HepG2 (cell line): Measurements from ENCODE around the gene CDH13. TPM values are rescaled to one million over a fixed set of nuclear protein-coding genes. Genes with fewer than 3 reads are reported as not detected.

Source experiments
- ATAC-seq: fragments of 200-7000 bp; cut with Tn5 transposase; 3 replicates; pipeline ENCODE4 v1.9.1; 2020; ENCODE audit warnings: mild to moderate bottlenecking, moderate library complexity
- BruUV-seq: library from RNA; stranded (reverse); fragments of 400-500 nt; replicated peaks from 2 replicates; lab custom pipeline; 2021; lab: Mats Ljungman, UMichigan
- CTCF ChIA-PET: fragments of 300-600 bp; formaldehyde crosslinking; extraction: SDS; loops from one replicate; lab custom pipeline; 2021; ENCODE audit warnings: low total read pairs, inconsistent platforms, low intra/inter-chr PET ratio; lab: Yijun Ruan, JAX
- POLR2A ChIA-PET: fragments of 350-600 bp; sonication (Branson Sonifier 250); formaldehyde crosslinking; loops from one replicate; lab custom pipeline; 2020; ENCODE audit warnings: antibody characterized with exemption, inconsistent platforms; lab: Yijun Ruan, JAX
- DNase-seq: peaks from one replicate; pipeline ENCODE4 v3.0.0-alpha.2; 2015; ENCODE audit warnings: low spot score
- FAIRE-seq: peaks from 3 replicates; lab custom pipeline; 2011; peaks lifted over from hg19 to GRCh38; lab: Jason Lieb, UNC
- H2AFZ ChIP-seq: one replicate; pipeline ENCODE4 v1.6.1; 2011; ENCODE audit warnings: low read length, inconsistent platforms
- H3K27ac ChIP-seq: fragments of 300-600 bp; 3 replicates; pipeline ENCODE4 v1.8.0; 2011; ENCODE audit warnings: mixed run types, mild to moderate bottlenecking, mixed read lengths, low read length, inconsistent platforms; ENCODE audit not compliant: insufficient read depth; ENCODE audit errors: extremely low read length
- H3K27me3 ChIP-seq, 2 experiments: fragments of 200-600 bp in 1 of 2; 2 replicates in 1 of 2; 3 replicates in 1 of 2; pipeline versions ENCODE4 v1.6.0 to v1.8.0; 2011; ENCODE audit warnings: low read length in 2 of 2, mild to moderate bottlenecking in 2 of 2, moderate library complexity in 2 of 2, inconsistent platforms in 1 of 2; ENCODE audit not compliant: insufficient read depth in 2 of 2, control insufficient read depth in 1 of 2
- H3K36me3 ChIP-seq, 2 experiments: fragments of 200-600 bp in 1 of 2; replicated peaks in 1 of 2; 2 replicates in 1 of 2; 3 replicates in 1 of 2; pipeline versions ENCODE4 v1.5.1 to v1.8.0; 2011; ENCODE audit warnings: low read length in 2 of 2, inconsistent platforms in 1 of 2; ENCODE audit not compliant: insufficient read depth in 2 of 2, control insufficient read depth in 1 of 2
- H3K4me1 ChIP-seq: 2 replicates; pipeline ENCODE4 v1.5.1; 2012; ENCODE audit warnings: low read length, inconsistent platforms; ENCODE audit not compliant: insufficient read depth
- H3K4me2 ChIP-seq: 2 replicates; pipeline ENCODE4 v1.6.0; 2011; ENCODE audit warnings: low read depth, low read length, inconsistent platforms
- H3K4me3 ChIP-seq, 3 experiments: fragments of 200-600 bp in 1 of 3; sonication (generic), shearing (Covaris generic) in 1 of 3; replicated peaks in 1 of 3; 2 replicates each; pipeline ENCODE4 v1.5.1; 2011 to 2016; ENCODE audit warnings: low read length in 3 of 3, inconsistent platforms in 2 of 3, low read depth in 2 of 3, mild to moderate bottlenecking in 2 of 3, control low read depth in 1 of 3, mixed read lengths in 1 of 3; ENCODE audit not compliant: insufficient read depth in 1 of 3
- H3K79me2 ChIP-seq: one replicate; pipeline ENCODE4 v1.6.1; 2011; ENCODE audit warnings: low read length, inconsistent platforms; ENCODE audit not compliant: insufficient read depth
- H3K9ac ChIP-seq: 2 replicates; pipeline ENCODE4 v1.6.0; 2011; ENCODE audit warnings: mild to moderate bottlenecking, low read depth, low read length, inconsistent platforms; ENCODE audit not compliant: insufficient read depth
- H3K9me3 ChIP-seq: 2 replicates; pipeline ENCODE4 v1.5.1; 2012; ENCODE audit warnings: mild to moderate bottlenecking, low read length
- H4K20me1 ChIP-seq: 2 replicates; pipeline ENCODE4 v1.6.0; 2011; ENCODE audit warnings: inconsistent platforms, mild to moderate bottlenecking, low read length, moderate library complexity; ENCODE audit not compliant: insufficient read depth
- ARNT ChIP-seq: fragments of 450-650 bp; IDR thresholded peaks from 2 replicates; pipeline ENCODE4 v1.6.1; 2017
- ESRRA ChIP-seq: sonication (generic); formaldehyde crosslinking; IDR thresholded peaks from 2 replicates; pipeline ENCODE4 v1.5.1; 2020; ENCODE audit warnings: mild to moderate bottlenecking, low read depth, missing genetic modification reagents
- MZF1 ChIP-seq: sonication (generic); formaldehyde crosslinking; IDR thresholded peaks from 2 replicates; pipeline ENCODE4 v1.8.1; 2023; ENCODE audit warnings: mild to moderate bottlenecking, missing genetic modification reagents, borderline replicate concordance
- TBP ChIP-seq: sonication (generic); formaldehyde crosslinking; IDR thresholded peaks from 2 replicates; pipeline ENCODE4 v1.5.0; 2020; ENCODE audit warnings: missing genetic modification reagents
- ZNF562 ChIP-seq: sonication (generic); formaldehyde crosslinking; IDR thresholded peaks from 2 replicates; pipeline ENCODE4 v1.8.0; 2022; ENCODE audit warnings: missing genetic modification reagents, borderline replicate concordance
- WGBS: methylation state at CpG from one replicate; pipeline ENCODE4 v1.1.6; 2017; ENCODE audit warnings: low lambda C conversion rate; 5-methylcytosine and 5-hydroxymethylcytosine counted together
- in situ Hi-C: cut with HindIII; loops from 2 replicates; pipeline ENCODE4 v1.10.0; 2017; ENCODE audit warnings: low pct_unique_long_range_greater_than_20kb; ENCODE audit not compliant: extremely low pct_ligation_motif_present
- intact Hi-C: fragments of 100-400 bp; cut with micrococcal nuclease; formaldehyde crosslinking; loops from one replicate; pipeline ENCODE4 v1.10.0; 2022; ENCODE audit not compliant: unreplicated experiment
- polyA plus RNA-seq, 8 experiments: library from polyadenylated mRNA; depleted of rRNA in 3 of 8; stranded (reverse) in 7 of 8; unstranded in 1 of 8; fragments of >200 nt; fragmentation: Illumina TruSeq in 4 of 8; extraction: Trizol in 4 of 8; gene quantifications; 2 replicates each; pipeline versions ENCODE4 v1.2.1 to v1.2.3, GENCODE V29; 2011 to 2016; ENCODE audit warnings: low read depth in 4 of 8, missing spikeins in 1 of 8, mixed read lengths in 1 of 8; ENCODE audit not compliant: insufficient read depth in 1 of 8
- total RNA-seq, 5 experiments: library from RNA; depleted of rRNA; stranded (reverse); fragments of >200 nt; fragmentation: Illumina TruSeq; extraction: Trizol; gene quantifications; 2 replicates each; pipeline ENCODE4 v1.2.3, GENCODE V29; 2016; ENCODE audit warnings: low read depth in 1 of 5
- TF ChIP-seq, protein P1 (sequence below): IDR thresholded peaks from 2 replicates; pipeline ENCODE4 v1.6.1; 2016; ENCODE audit warnings: low read depth, missing genetic modification reagents, missing compliant biosample characterization
- TF ChIP-seq, protein P2 (sequence below): sonication (generic); formaldehyde crosslinking; conservative IDR thresholded peaks from 2 replicates; pipeline ENCODE4 v1.4.0; 2020; ENCODE audit warnings: missing genetic modification reagents
- TF ChIP-seq, protein P3 (sequence below): sonication (generic); formaldehyde crosslinking; IDR thresholded peaks from 2 replicates; pipeline ENCODE4 v1.8.1; 2023; ENCODE audit warnings: mild to moderate bottlenecking, inconsistent platforms, moderate library complexity, missing genetic modification reagents, borderline replicate concordance
- TF ChIP-seq, protein P4 (sequence below): fragments of 450-650 bp; IDR thresholded peaks from 2 replicates; pipeline ENCODE4 v1.6.1; 2017
- TF ChIP-seq, protein P5 (sequence below): sonication (generic); formaldehyde crosslinking; IDR thresholded peaks from 2 replicates; pipeline ENCODE4 v1.8.0; 2023; ENCODE audit warnings: mild to moderate bottlenecking, missing genetic modification reagents
- TF ChIP-seq, protein P6 (sequence below): IDR thresholded peaks from 2 replicates; pipeline ENCODE4 v1.6.1; 2016; ENCODE audit warnings: missing compliant biosample characterization, missing genetic modification reagents, borderline replicate concordance

Gene CDH13
- total and polyA plus RNA-seq, 2 of the 13 experiments (the other 11 are each of a cell fraction or from before 2014, with no cell fraction given) = not detected

DNA sequence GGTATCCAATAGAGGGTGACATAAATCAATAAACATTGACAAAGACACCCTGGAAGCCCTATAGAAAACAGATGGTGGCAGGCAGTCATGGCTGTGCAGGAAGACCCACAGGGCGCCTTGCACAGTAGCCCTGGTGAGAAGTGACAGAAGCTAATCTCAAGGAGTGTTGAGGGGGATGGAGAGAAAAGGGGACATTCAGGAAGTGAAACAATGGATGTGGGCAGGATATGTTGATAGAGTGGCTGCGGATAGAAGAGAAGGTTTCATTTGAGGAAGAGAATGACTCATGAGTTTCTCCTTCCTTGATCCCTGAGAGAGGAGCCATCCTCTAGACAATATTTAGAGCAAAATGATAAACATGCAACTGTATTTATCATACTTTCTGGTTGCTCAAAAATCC is 712.2 kb downstream of the CDH13 start:
- intact Hi-C loops (no loop called here), in situ Hi-C loops (no loop called here)
- Histone ChIP-seq H3K27ac (no peak overlapping the region), H3K4me1 (no peaks in the 10 kb centered on the region), H3K36me3 (no peaks in the 10 kb centered on the region), H3K4me2 (no peak overlapping the region), H3K27me3 (no peaks in the 10 kb centered on the region; a peak in 1 of 5 replicates), H3K4me3 (no peak overlapping the region), H2AFZ (no peak overlapping the region), H3K9ac (no peak overlapping the region), H3K79me2 (no peaks in the 10 kb centered on the region), H4K20me1 (no peaks in the 10 kb centered on the region), H3K9me3 (no peaks in the 10 kb centered on the region)
- ATAC-seq = no peak
- DNase-seq = no peak
- ChIA-PET POLR2A (no interaction called here), CTCF (no interaction called here)
- 1% methylated on average over 2 of the region's 2 CpGs for WGBS
- BruUV-seq = no TSS peak
- no peak for FAIRE-seq
- TF ChIP-seq, protein P1, sequence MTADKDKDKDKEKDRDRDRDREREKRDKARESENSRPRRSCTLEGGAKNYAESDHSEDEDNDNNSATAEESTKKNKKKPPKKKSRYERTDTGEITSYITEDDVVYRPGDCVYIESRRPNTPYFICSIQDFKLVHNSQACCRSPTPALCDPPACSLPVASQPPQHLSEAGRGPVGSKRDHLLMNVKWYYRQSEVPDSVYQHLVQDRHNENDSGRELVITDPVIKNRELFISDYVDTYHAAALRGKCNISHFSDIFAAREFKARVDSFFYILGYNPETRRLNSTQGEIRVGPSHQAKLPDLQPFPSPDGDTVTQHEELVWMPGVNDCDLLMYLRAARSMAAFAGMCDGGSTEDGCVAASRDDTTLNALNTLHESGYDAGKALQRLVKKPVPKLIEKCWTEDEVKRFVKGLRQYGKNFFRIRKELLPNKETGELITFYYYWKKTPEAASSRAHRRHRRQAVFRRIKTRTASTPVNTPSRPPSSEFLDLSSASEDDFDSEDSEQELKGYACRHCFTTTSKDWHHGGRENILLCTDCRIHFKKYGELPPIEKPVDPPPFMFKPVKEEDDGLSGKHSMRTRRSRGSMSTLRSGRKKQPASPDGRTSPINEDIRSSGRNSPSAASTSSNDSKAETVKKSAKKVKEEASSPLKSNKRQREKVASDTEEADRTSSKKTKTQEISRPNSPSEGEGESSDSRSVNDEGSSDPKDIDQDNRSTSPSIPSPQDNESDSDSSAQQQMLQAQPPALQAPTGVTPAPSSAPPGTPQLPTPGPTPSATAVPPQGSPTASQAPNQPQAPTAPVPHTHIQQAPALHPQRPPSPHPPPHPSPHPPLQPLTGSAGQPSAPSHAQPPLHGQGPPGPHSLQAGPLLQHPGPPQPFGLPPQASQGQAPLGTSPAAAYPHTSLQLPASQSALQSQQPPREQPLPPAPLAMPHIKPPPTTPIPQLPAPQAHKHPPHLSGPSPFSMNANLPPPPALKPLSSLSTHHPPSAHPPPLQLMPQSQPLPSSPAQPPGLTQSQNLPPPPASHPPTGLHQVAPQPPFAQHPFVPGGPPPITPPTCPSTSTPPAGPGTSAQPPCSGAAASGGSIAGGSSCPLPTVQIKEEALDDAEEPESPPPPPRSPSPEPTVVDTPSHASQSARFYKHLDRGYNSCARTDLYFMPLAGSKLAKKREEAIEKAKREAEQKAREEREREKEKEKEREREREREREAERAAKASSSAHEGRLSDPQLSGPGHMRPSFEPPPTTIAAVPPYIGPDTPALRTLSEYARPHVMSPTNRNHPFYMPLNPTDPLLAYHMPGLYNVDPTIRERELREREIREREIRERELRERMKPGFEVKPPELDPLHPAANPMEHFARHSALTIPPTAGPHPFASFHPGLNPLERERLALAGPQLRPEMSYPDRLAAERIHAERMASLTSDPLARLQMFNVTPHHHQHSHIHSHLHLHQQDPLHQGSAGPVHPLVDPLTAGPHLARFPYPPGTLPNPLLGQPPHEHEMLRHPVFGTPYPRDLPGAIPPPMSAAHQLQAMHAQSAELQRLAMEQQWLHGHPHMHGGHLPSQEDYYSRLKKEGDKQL (CRISPR knock-in tag) = no peak
- TF ChIP-seq, protein P2, sequence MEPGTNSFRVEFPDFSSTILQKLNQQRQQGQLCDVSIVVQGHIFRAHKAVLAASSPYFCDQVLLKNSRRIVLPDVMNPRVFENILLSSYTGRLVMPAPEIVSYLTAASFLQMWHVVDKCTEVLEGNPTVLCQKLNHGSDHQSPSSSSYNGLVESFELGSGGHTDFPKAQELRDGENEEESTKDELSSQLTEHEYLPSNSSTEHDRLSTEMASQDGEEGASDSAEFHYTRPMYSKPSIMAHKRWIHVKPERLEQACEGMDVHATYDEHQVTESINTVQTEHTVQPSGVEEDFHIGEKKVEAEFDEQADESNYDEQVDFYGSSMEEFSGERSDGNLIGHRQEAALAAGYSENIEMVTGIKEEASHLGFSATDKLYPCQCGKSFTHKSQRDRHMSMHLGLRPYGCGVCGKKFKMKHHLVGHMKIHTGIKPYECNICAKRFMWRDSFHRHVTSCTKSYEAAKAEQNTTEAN (CRISPR knock-in tag) = no peak
- TF ChIP-seq TBP = no peak
- TF ChIP-seq, protein P3, sequence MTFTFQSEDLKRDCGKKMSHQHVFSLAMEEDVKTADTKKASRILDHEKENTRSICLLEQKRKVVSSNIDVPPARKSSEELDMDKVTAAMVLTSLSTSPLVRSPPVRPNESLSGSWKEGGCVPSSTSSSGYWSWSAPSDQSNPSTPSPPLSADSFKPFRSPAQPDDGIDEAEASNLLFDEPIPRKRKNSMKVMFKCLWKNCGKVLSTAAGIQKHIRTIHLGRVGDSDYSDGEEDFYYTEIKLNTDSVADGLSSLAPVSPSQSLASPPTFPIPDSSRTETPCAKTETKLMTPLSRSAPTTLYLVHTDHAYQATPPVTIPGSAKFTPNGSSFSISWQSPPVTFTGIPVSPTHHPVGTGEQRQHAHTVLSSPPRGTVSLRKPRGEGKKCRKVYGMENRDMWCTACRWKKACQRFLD (CRISPR knock-in tag) = no peak
- TF ChIP-seq, protein P4, sequence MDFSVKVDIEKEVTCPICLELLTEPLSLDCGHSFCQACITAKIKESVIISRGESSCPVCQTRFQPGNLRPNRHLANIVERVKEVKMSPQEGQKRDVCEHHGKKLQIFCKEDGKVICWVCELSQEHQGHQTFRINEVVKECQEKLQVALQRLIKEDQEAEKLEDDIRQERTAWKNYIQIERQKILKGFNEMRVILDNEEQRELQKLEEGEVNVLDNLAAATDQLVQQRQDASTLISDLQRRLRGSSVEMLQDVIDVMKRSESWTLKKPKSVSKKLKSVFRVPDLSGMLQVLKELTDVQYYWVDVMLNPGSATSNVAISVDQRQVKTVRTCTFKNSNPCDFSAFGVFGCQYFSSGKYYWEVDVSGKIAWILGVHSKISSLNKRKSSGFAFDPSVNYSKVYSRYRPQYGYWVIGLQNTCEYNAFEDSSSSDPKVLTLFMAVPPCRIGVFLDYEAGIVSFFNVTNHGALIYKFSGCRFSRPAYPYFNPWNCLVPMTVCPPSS = no peak
- no peak for TF ChIP-seq ARNT
- TF ChIP-seq, protein P5, sequence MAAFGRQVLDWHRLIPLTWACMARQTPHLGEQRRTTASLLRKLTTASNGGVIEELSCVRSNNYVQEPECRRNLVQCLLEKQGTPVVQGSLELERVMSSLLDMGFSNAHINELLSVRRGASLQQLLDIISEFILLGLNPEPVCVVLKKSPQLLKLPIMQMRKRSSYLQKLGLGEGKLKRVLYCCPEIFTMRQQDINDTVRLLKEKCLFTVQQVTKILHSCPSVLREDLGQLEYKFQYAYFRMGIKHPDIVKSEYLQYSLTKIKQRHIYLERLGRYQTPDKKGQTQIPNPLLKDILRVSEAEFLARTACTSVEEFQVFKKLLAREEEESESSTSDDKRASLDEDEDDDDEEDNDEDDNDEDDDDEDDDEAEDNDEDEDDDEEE (CRISPR knock-in tag) = no peak
- TF ChIP-seq, protein P6, sequence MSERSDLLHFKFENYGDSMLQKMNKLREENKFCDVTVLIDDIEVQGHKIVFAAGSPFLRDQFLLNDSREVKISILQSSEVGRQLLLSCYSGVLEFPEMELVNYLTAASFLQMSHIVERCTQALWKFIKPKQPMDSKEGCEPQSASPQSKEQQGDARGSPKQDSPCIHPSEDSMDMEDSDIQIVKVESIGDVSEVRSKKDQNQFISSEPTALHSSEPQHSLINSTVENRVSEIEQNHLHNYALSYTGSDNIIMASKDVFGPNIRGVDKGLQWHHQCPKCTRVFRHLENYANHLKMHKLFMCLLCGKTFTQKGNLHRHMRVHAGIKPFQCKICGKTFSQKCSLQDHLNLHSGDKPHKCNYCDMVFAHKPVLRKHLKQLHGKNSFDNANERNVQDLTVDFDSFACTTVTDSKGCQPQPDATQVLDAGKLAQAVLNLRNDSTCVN (CRISPR knock-in tag) = no peak
- no peak for TF ChIP-seq MZF1
- no peak for TF ChIP-seq ZNF562
- TF ChIP-seq ESRRA (CRISPR knock-in tag) = no peak
